ENCODE results near the gene NKAPL.
"Not testable (repeated sequence)": the region's sequence is repeated elsewhere in the genome, so short reads cannot be mapped to it uniquely, and the experiment has no call there.

NKAPL gene

GRCh38 chr6:28248916-28249315 is 10.2 kb upstream of the NKAPL start:
- DNase-seq: no peak

GRCh38 chr6:28250747-28251146 is 8.3 kb upstream of the NKAPL start:
- DNase-seq: no peak

GRCh38 chr6:28251661-28252008 is 7.5 kb upstream of the NKAPL start:
- no peak for DNase-seq

- DNase-seq: peak; percentile 85
These were observed 6.8 kb upstream of the NKAPL start, which contains the start of gene ZKSCAN4 for GRCh38 chr6:28252009-28252975. ZKSCAN4 (minus strand) TSS chr6:28252269; CDS start chr6:28251980, 289 bp downstream.

- no peak for DNase-seq
These were observed 5.0 kb upstream of the NKAPL start for GRCh38 chr6:28254121-28254519.

GRCh38 chr6:28257042-28257441 is 2.1 kb upstream of the NKAPL start:
- no peak for DNase-seq

GRCh38 chr6:28263922-28264321 is 4.8 kb downstream of the NKAPL start:
- DNase-seq: no peak

GRCh38 chr6:28264834-28265401 is 5.8 kb downstream of the NKAPL start:
- no peak for DNase-seq

GRCh38 chr6:28266563-28266961 is 7.5 kb downstream of the NKAPL start:
- no peak for DNase-seq

- DNase-seq: peak; percentile 84
These were observed 8.0 kb downstream of the NKAPL start, which contains the start of gene ZSCAN26 for GRCh38 chr6:28266962-28267694. ZSCAN26 (plus strand) TSS chr6:28267143; CDS start chr6:28271920, 4,777 bp downstream.

- DNase-seq: no peak
These were observed 8.6 kb downstream of the NKAPL start for GRCh38 chr6:28267695-28268059.

- DNase-seq: no peak
These were observed 10.4 kb downstream of the NKAPL start for GRCh38 chr6:28269492-28269891.

GRCh38 chr6:28274888-28275287 is 15.8 kb downstream of the NKAPL start:
- DNase-seq: no peak

GRCh38 chr6:28277746-28278145 is 18.6 kb downstream of the NKAPL start:
- no peak for DNase-seq

GRCh38 chr6:28280595-28281287 is 21.6 kb downstream of the NKAPL start:
- DNase-seq: no peak

GRCh38 chr6:28281288-28282064 is 22.4 kb downstream of the NKAPL start, which contains the start of gene PGBD1:
PGBD1 (plus strand) TSS chr6:28281572; CDS start chr6:28283814, 2,242 bp downstream.
- peak; percentile 80 for DNase-seq

GRCh38 chr6:28282926-28283325 is 23.8 kb downstream of the NKAPL start:
- no peak for DNase-seq

- no peak for DNase-seq
These were observed 32.5 kb downstream of the NKAPL start for GRCh38 chr6:28291573-28291972.

GRCh38 chr6:28295326-28295725 is 36.2 kb downstream of the NKAPL start:
- no peak for DNase-seq

- DNase-seq: no peak
These were observed 37.5 kb downstream of the NKAPL start for GRCh38 chr6:28296520-28297060.

GRCh38 chr6:28303570-28303969 is 44.5 kb downstream of the NKAPL start:
- DNase-seq: no peak

GRCh38 chr6:28306363-28306762 is 47.3 kb downstream of the NKAPL start:
- DNase-seq: not testable (repeated sequence)
